ENCODE results near the gene PCSK5.

The PCSK5 gene

DNA sequence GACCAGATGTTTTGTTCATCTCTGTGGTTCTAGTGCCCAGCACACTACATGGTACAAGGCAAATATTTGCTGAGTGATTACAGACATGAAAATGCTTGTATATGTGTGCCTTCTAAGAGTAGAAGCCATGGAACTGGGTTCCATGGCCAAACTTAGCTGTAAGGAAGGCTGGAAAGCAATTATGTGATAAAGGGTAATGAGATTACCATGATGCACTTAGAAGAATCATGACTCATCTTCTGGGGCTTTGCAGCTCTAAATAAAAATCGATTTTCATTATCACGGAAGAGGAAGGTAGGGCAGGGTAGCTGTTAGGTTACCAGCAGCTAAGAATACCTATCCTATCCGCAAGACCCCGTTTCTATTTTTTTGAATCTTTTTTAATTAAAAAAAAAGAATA, 475.8 kb downstream of the PCSK5 start:
- no peaks in the 10 kb centered on the region for H3K9me3 ChIP-seq (ENCODE audit: control insufficient read depth in 2 of 2, low read length in 2 of 2)
- H3K4me1 ChIP-seq (ENCODE audit: control insufficient read depth in 2 of 2, insufficient read depth in 2 of 2, low read length in 2 of 2), result peaks cover 2 to 17% of the 10 kb centered on the region in 2 donors
- no peak overlapping the region for H3K9ac ChIP-seq (ENCODE audit: low read depth in 1 of 2, low read length in 2 of 2)
- H3K36me3 ChIP-seq (ENCODE audit: control insufficient read depth in 2 of 2, insufficient read depth in 2 of 2, low read length in 2 of 2), result no peaks in the 10 kb centered on the region
- no peak overlapping the region for H3K27ac ChIP-seq (ENCODE audit: low read depth in 2 of 2, low read length in 2 of 2)
- H3K4me3 ChIP-seq (ENCODE audit: low read length in 2 of 2), result no peak overlapping the region
- H3K27me3 ChIP-seq (ENCODE audit: control insufficient read depth in 2 of 2, insufficient read depth in 2 of 2, low read length in 2 of 2), result no peaks in the 10 kb centered on the region

DNA sequence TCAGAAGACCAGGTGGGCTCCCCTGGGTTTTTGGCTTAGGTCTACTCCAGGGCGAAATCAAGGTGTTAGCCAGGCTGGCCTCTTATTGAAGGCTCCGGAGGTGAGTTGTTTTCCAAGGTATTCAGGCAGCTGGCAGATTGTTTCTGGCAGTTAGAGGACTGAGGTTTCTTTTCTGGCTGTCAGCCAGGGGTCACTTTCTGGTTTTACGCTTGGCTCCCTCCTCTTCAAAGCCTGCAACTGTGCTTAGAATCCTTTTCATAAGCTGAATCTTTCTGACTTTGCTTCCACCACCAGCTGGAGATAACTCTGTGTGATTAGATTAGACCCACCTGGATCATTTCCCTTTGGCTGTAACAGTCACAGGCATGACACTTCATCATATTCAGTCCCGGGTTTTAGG, 479.1 kb downstream of the PCSK5 start:
- H3K9me3 ChIP-seq (ENCODE audit: control insufficient read depth in 2 of 2, low read length in 2 of 2), result no peaks in the 10 kb centered on the region
- H3K4me3 ChIP-seq (ENCODE audit: low read length in 2 of 2), result no peak overlapping the region
- no peak overlapping the region for H3K27ac ChIP-seq (ENCODE audit: low read depth in 2 of 2, low read length in 2 of 2)
- H3K36me3 ChIP-seq (ENCODE audit: control insufficient read depth in 2 of 2, insufficient read depth in 2 of 2, low read length in 2 of 2), result no peaks in the 10 kb centered on the region
- H3K27me3 ChIP-seq (ENCODE audit: control insufficient read depth in 2 of 2, insufficient read depth in 2 of 2, low read length in 2 of 2), result no peaks in the 10 kb centered on the region
- H3K4me1 ChIP-seq (ENCODE audit: control insufficient read depth in 2 of 2, insufficient read depth in 2 of 2, low read length in 2 of 2), result peaks cover 27 to 37% of the 10 kb centered on the region in 2 donors
- no peak overlapping the region for H3K9ac ChIP-seq (ENCODE audit: low read depth in 1 of 2, low read length in 2 of 2)

DNA sequence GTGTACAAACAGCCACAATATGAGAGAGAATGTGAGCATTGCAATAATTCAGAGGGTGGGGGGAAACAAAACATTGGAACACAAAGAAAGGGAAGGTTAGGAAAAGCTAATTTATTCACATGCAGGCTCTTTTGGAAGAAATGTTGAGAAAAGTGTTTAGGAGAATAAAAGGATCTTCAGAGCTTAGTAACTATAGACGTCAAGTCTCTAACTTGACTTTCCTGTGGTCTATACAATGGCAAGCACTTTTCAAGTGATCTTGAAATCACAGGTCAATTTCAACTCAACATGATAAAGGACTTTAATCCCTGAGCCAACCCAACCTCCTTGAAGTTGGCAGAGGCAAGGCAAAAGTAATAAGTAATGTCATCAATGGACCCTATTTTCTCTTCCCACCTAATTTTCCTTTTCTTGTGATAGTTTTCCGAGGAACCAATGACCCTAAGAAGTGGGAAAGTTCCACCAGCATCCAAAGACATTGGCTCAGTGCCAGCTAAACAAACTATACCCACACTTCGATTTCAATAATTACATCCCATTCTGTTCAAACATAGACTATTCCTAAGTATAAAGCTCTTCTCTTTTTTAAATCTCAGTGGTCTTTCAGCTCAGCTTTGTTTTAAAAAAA, 480.0 kb downstream of the PCSK5 start:
- Histone ChIP-seq H3K27ac (ENCODE audit: low read depth in 2 of 2, low read length in 2 of 2) (no peak overlapping the region), H3K4me3 (ENCODE audit: low read length in 2 of 2) (no peak overlapping the region), H3K4me1 (ENCODE audit: control insufficient read depth in 2 of 2, insufficient read depth in 2 of 2, low read length in 2 of 2) (peaks cover 34 to 45% of the 10 kb centered on the region in 2 donors), H3K9me3 (ENCODE audit: control insufficient read depth in 2 of 2, low read length in 2 of 2) (no peaks in the 10 kb centered on the region), H3K9ac (ENCODE audit: low read depth in 1 of 2, low read length in 2 of 2) (no peak overlapping the region), H3K27me3 (ENCODE audit: control insufficient read depth in 2 of 2, insufficient read depth in 2 of 2, low read length in 2 of 2) (no peaks in the 10 kb centered on the region), H3K36me3 (ENCODE audit: control insufficient read depth in 2 of 2, insufficient read depth in 2 of 2, low read length in 2 of 2) (no peaks in the 10 kb centered on the region)

DNA sequence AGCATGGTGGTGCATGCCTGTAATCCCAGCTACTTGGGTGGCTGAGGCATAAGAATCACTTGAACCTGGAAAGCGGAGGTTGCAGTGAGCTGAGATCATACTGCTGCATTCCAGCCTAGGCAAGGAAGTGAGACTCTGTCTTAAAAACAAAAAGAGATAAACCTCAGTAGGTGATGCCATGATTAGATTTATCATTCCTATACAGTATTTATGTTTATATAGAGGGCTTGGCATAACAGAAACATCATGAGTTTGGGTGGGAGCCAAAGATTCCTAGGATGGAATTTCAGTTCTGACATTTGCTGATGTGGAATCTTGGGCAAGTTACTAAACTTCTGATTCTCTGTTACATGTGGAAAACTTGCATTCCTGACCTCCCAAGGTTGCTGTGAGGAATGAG, 481.4 kb downstream of the PCSK5 start:
- Histone ChIP-seq H3K36me3 (ENCODE audit: control insufficient read depth in 2 of 2, insufficient read depth in 2 of 2, low read length in 2 of 2) (no peaks in the 10 kb centered on the region), H3K27ac (ENCODE audit: low read depth in 2 of 2, low read length in 2 of 2) (peak overlapping the region; percentile 72 to 77), H3K27me3 (ENCODE audit: control insufficient read depth in 2 of 2, insufficient read depth in 2 of 2, low read length in 2 of 2) (no peaks in the 10 kb centered on the region), H3K9me3 (ENCODE audit: control insufficient read depth in 2 of 2, low read length in 2 of 2) (no peaks in the 10 kb centered on the region), H3K9ac (ENCODE audit: low read depth in 1 of 2, low read length in 2 of 2) (peak overlapping the region in 1 of 2 donors; percentile 5), H3K4me3 (ENCODE audit: low read length in 2 of 2) (peak overlapping the region in 1 of 2 donors; percentile 14), H3K4me1 (ENCODE audit: control insufficient read depth in 2 of 2, insufficient read depth in 2 of 2, low read length in 2 of 2) (peaks cover 34 to 45% of the 10 kb centered on the region in 2 donors)

DNA sequence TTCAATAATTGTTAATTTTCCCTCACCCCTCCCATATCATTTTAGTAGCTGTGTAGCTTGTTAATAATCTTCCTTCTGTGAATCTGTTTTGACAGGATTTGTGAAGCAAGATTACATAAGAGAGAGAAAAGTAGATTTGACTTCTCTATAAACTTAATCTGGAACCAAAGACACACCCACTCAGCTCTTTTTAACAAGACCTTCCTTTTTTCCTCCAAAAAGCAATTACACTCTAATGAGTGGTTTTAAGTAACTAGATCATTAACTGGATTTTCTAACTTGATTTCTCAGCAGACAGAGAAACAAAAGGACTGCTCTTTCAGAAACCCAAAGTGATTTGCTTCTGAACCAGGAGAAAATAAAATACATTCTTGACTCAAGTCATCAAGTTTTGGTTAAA, 481.9 kb downstream of the PCSK5 start:
- Histone ChIP-seq H3K9me3 (ENCODE audit: control insufficient read depth in 2 of 2, low read length in 2 of 2) (no peaks in the 10 kb centered on the region), H3K27me3 (ENCODE audit: control insufficient read depth in 2 of 2, insufficient read depth in 2 of 2, low read length in 2 of 2) (no peaks in the 10 kb centered on the region), H3K4me1 (ENCODE audit: control insufficient read depth in 2 of 2, insufficient read depth in 2 of 2, low read length in 2 of 2) (peaks cover 34 to 45% of the 10 kb centered on the region in 2 donors), H3K27ac (ENCODE audit: low read depth in 2 of 2, low read length in 2 of 2) (peak overlapping the region; percentile 72 to 77), H3K4me3 (ENCODE audit: low read length in 2 of 2) (peak overlapping the region in 1 of 2 donors; percentile 14), H3K9ac (ENCODE audit: low read depth in 1 of 2, low read length in 2 of 2) (peak overlapping the region in 1 of 2 donors; percentile 5), H3K36me3 (ENCODE audit: control insufficient read depth in 2 of 2, insufficient read depth in 2 of 2, low read length in 2 of 2) (no peaks in the 10 kb centered on the region)

DNA sequence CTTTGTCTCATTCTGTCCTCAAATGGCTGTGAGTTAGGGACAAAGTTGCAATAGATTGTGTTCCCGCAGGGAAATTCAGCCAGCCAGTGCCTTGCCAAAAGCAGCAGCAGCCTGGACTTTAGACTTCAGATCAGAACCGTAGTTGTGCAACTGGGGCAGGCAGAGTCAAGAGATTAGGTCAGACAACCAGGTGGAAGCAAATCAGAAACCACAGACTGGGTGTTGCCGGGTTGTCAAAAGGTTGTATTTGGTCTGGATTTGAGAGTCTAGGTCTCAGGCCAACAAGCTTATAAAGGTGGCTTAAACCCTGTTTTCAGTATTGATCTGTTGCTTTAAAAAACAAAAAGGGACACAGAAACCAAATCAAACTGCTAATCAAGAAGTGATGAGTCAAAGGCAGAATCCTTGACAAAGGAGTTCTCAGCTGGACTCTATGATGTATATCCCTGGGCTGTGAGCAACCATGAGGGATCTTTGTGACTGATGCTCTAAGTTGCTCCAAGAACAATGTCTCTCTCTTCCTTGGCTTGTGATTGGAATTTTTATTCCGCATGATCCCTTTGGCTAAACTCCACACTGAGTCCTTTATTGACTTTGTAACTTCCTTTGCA, 482.8 kb downstream of the PCSK5 start:
- H3K9ac ChIP-seq (ENCODE audit: low read depth in 1 of 2, low read length in 2 of 2), result no peak overlapping the region
- no peaks in the 10 kb centered on the region for H3K9me3 ChIP-seq (ENCODE audit: control insufficient read depth in 2 of 2, low read length in 2 of 2)
- H3K4me1 ChIP-seq (ENCODE audit: control insufficient read depth in 2 of 2, insufficient read depth in 2 of 2, low read length in 2 of 2), result peaks cover 34 to 45% of the 10 kb centered on the region in 2 donors
- H3K27me3 ChIP-seq (ENCODE audit: control insufficient read depth in 2 of 2, insufficient read depth in 2 of 2, low read length in 2 of 2), result no peaks in the 10 kb centered on the region
- H3K27ac ChIP-seq (ENCODE audit: low read depth in 2 of 2, low read length in 2 of 2), result peak overlapping the region; percentile 72 to 77
- H3K36me3 ChIP-seq (ENCODE audit: control insufficient read depth in 2 of 2, insufficient read depth in 2 of 2, low read length in 2 of 2), result no peaks in the 10 kb centered on the region
- H3K4me3 ChIP-seq (ENCODE audit: low read length in 2 of 2), result peak overlapping the region in 1 of 2 donors; percentile 23

DNA sequence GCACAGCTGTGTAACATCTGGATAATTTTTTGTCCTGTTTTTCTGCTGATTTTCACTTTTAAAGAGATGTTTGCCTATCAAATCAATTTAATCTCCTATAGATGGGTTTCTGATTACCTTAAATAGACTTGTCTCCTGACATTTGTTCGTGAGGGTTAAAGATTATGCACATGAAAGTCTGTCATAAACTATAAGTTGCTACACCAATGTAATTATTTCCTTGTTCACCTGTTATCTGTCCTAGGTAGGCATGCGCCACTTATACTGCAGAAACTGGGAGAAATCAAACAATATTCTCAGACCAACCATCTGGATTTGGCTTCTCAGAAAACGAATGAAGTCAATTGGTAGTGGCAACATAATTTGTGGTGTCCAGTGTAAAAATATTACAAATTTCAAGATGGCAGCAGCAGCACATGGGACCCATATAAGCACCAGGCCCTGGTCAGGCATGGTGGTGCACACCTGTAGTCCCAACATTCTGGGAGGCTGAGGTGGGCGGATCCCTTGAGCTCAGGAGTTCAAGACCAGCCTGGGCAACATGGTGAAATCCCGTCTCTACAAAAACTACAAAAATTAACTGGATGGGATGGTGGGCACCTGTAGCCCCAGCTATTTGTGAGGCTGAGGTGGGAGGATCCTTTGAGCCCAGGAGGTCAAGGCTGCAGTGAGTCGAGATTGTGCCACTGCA, 483.5 kb downstream of the PCSK5 start:
- H3K4me1 ChIP-seq (ENCODE audit: control insufficient read depth in 2 of 2, insufficient read depth in 2 of 2, low read length in 2 of 2), result peaks cover 34 to 45% of the 10 kb centered on the region in 2 donors
- H3K9me3 ChIP-seq (ENCODE audit: control insufficient read depth in 2 of 2, low read length in 2 of 2), result no peaks in the 10 kb centered on the region
- H3K36me3 ChIP-seq (ENCODE audit: control insufficient read depth in 2 of 2, insufficient read depth in 2 of 2, low read length in 2 of 2), result no peaks in the 10 kb centered on the region
- H3K4me3 ChIP-seq (ENCODE audit: low read length in 2 of 2), result no peak overlapping the region
- H3K9ac ChIP-seq (ENCODE audit: low read depth in 1 of 2, low read length in 2 of 2), result no peak overlapping the region
- no peaks in the 10 kb centered on the region for H3K27me3 ChIP-seq (ENCODE audit: control insufficient read depth in 2 of 2, insufficient read depth in 2 of 2, low read length in 2 of 2)
- peak overlapping the region; percentile 72 to 77 for H3K27ac ChIP-seq (ENCODE audit: low read depth in 2 of 2, low read length in 2 of 2)

DNA sequence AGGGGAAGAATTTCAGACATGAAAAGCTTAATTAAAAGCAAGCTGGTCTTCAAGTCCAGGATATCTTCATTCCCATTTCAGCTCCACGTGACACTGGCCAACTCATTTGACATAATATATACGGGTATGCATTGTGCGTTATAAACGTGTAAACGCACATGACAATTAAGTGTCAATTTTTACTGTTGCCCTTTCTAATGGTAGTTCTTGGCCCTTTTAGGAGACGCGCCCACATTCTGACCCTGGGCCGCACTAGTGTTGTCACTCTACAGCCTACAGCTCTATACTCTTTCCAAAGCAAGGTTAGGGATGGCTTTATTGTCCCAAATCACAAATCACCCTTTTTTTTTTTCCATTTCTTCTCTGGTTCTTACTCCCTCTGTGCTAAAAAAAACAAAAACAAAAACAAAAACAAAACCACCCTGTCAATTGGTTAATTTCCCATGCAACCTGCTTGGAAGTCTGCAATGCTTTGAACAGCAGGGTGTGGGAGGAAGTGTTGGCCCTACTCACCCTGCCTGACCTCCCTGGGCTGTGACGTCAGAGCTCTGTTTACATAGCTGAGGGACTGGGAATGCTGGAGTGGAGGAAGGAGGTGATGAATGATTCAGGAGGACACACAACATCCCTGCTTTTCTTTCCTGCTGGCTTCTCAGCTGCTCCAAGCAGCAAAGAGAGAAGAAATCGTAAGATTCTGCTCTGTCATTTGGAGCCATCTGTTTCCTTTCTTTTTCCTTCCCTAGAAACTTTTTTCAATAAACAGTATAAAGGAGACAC, 484.5 kb downstream of the PCSK5 start:
- no peaks in the 10 kb centered on the region for H3K36me3 ChIP-seq (ENCODE audit: control insufficient read depth in 2 of 2, insufficient read depth in 2 of 2, low read length in 2 of 2)
- H3K9ac ChIP-seq (ENCODE audit: low read depth in 1 of 2, low read length in 2 of 2), result no peak overlapping the region
- peak overlapping the region in 1 of 2 donors; percentile 29 for H3K4me3 ChIP-seq (ENCODE audit: low read length in 2 of 2)
- H3K4me1 ChIP-seq (ENCODE audit: control insufficient read depth in 2 of 2, insufficient read depth in 2 of 2, low read length in 2 of 2), result peaks cover 34 to 42% of the 10 kb centered on the region in 2 donors
- H3K27ac ChIP-seq (ENCODE audit: low read depth in 2 of 2, low read length in 2 of 2), result peak overlapping the region; percentile 72 to 77
- no peaks in the 10 kb centered on the region for H3K27me3 ChIP-seq (ENCODE audit: control insufficient read depth in 2 of 2, insufficient read depth in 2 of 2, low read length in 2 of 2)
- no peaks in the 10 kb centered on the region for H3K9me3 ChIP-seq (ENCODE audit: control insufficient read depth in 2 of 2, low read length in 2 of 2)

DNA sequence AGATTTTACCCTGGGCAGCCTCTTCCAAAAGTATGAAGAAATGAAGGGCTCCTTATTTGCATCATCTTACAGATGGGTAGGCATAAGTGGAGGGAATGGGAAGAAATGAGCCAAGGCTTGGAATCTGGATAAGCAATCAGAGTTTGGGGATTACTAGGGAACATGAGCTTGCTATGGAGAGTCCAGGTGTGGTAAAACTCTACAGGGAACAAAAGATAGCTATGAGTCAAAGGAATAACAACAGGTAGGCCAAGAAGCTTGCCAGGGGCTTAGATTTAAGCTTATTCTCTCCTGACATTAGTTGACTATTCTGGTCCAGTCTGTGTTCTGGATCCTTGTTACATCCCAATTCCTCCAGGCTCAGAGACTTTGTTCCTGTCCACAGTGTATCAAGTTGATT, 487.3 kb downstream of the PCSK5 start:
- peaks cover 25 to 30% of the 10 kb centered on the region in 2 donors for H3K4me1 ChIP-seq (ENCODE audit: control insufficient read depth in 2 of 2, insufficient read depth in 2 of 2, low read length in 2 of 2)
- no peak overlapping the region for H3K27ac ChIP-seq (ENCODE audit: low read depth in 2 of 2, low read length in 2 of 2)
- H3K4me3 ChIP-seq (ENCODE audit: low read length in 2 of 2), result no peak overlapping the region
- H3K9ac ChIP-seq (ENCODE audit: low read depth in 1 of 2, low read length in 2 of 2), result no peak overlapping the region
- no peaks in the 10 kb centered on the region for H3K9me3 ChIP-seq (ENCODE audit: control insufficient read depth in 2 of 2, low read length in 2 of 2)
- no peaks in the 10 kb centered on the region for H3K27me3 ChIP-seq (ENCODE audit: control insufficient read depth in 2 of 2, insufficient read depth in 2 of 2, low read length in 2 of 2)
- H3K36me3 ChIP-seq (ENCODE audit: control insufficient read depth in 2 of 2, insufficient read depth in 2 of 2, low read length in 2 of 2), result no peaks in the 10 kb centered on the region
